Fibroblast of lung (primary cell): ENCODE data around the gene ENTREP3. TPM values are rescaled to one million over a fixed set of nuclear protein-coding genes. Genes with fewer than 3 reads are reported as not detected.

Source experiments
- DNase-seq, 2 donors: peaks; one replicate each; pipeline versions ENCODE4 v3.0.0 to v3.0.0-alpha.2; 2010; ENCODE audit warnings: low read depth in 2 of 2
- H2AFZ ChIP-seq: 2 replicates; pipeline ENCODE4 v1.5.1; 2012; ENCODE audit warnings: low read length, control low read depth, inconsistent platforms
- H3K27ac ChIP-seq: 2 replicates; pipeline ENCODE4 v1.5.1; 2011; ENCODE audit warnings: low read length, control low read depth; ENCODE audit not compliant: insufficient read depth
- H3K27me3 ChIP-seq: 2 replicates; pipeline ENCODE4 v1.5.1; 2011; ENCODE audit warnings: mild to moderate bottlenecking, low read length; ENCODE audit not compliant: control insufficient read depth, insufficient read depth
- H3K36me3 ChIP-seq: 2 replicates; pipeline ENCODE4 v1.5.1; 2011; ENCODE audit warnings: low read length; ENCODE audit not compliant: control insufficient read depth, insufficient read depth
- H3K4me1 ChIP-seq: 2 replicates; pipeline ENCODE4 v1.5.1; 2011; ENCODE audit warnings: low read length; ENCODE audit not compliant: control insufficient read depth, insufficient read depth; ENCODE audit errors: extremely low read depth
- H3K4me2 ChIP-seq: 2 replicates; pipeline ENCODE4 v1.5.1; 2011; ENCODE audit warnings: low read length, control low read depth; ENCODE audit not compliant: insufficient read depth; ENCODE audit errors: extremely low read depth
- H3K4me3 ChIP-seq, 4 experiments: fragments of 200-600 bp in 1 of 4; sonication (generic) in 1 of 4; replicated peaks in 1 of 4; 2 replicates each; pipeline ENCODE4 v1.5.1; 2011 to 2016; ENCODE audit warnings: low read length in 4 of 4, low read depth in 3 of 4, mild to moderate bottlenecking in 3 of 4, control low read depth in 2 of 4, inconsistent platforms in 1 of 4, mixed read lengths in 1 of 4; ENCODE audit not compliant: insufficient read depth in 1 of 4; ENCODE audit errors: control extremely low read depth in 1 of 4
- H3K79me2 ChIP-seq: 2 replicates; pipeline ENCODE4 v1.5.1; 2012; ENCODE audit warnings: mild to moderate bottlenecking, low read length, inconsistent platforms; ENCODE audit not compliant: control insufficient read depth, insufficient read depth
- H3K9ac ChIP-seq: 2 replicates; pipeline ENCODE4 v1.5.1; 2011; ENCODE audit warnings: mild to moderate bottlenecking, low read length, control low read depth; ENCODE audit not compliant: insufficient read depth
- H3K9me3 ChIP-seq: 2 replicates; pipeline ENCODE4 v1.5.1; 2012; ENCODE audit warnings: low read depth, low read length; ENCODE audit not compliant: control insufficient read depth, insufficient read depth
- H4K20me1 ChIP-seq: 2 replicates; pipeline ENCODE4 v1.5.1; 2011; ENCODE audit warnings: low read length; ENCODE audit not compliant: control insufficient read depth, insufficient read depth; ENCODE audit errors: extremely low read depth
- EZH2 ChIP-seq: IDR thresholded peaks from 2 replicates; pipeline ENCODE4 v1.5.1; 2012; ENCODE audit warnings: low read length, control low read depth, mild to moderate bottlenecking; ENCODE audit errors: missing control alignments
- polyA plus RNA-seq, 2 donors: library from polyadenylated mRNA; depleted of rRNA in 1 of 2; stranded (reverse) in 1 of 2; unstranded in 1 of 2; fragments of >200 nt; gene quantifications; 2 replicates each; pipeline ENCODE4 v1.2.1, GENCODE V29; 2011 to 2012; ENCODE audit warnings: missing spikeins in 1 of 2
- total RNA-seq: library from RNA; depleted of rRNA; stranded (reverse); fragments of >200 nt; gene quantifications from 2 replicates; pipeline ENCODE4 v1.2.1, GENCODE V29; 2014
- TF ChIP-seq, protein P1 (sequence below), 2 donors: IDR thresholded peaks in 1 of 2; conservative IDR thresholded peaks in 1 of 2; 1 replicate in 1 of 2; 2 replicates in 1 of 2; pipeline ENCODE4 v1.5.1; 2011 to 2012; ENCODE audit warnings: low read length in 2 of 2, control low read depth in 1 of 2, inconsistent platforms in 1 of 2, low read depth in 1 of 2, mild to moderate bottlenecking in 1 of 2

The ENTREP3 gene
- total and polyA plus RNA-seq, 2 donors (not counting 1 experiment from before 2014, with no cell fraction given), result 8.5 to 12.9 TPM

- no peaks in the 10 kb centered on the region for H4K20me1 ChIP-seq
- no peaks in the 10 kb centered on the region for H3K9me3 ChIP-seq
- H3K4me1 ChIP-seq, result no peaks in the 10 kb centered on the region
- no peak overlapping the region for H3K4me3 ChIP-seq
- no peak overlapping the region for H2AFZ ChIP-seq
- H3K36me3 ChIP-seq, result no peaks in the 10 kb centered on the region
- no peak for DNase-seq
- H3K79me2 ChIP-seq, result no peaks in the 10 kb centered on the region
- H3K4me2 ChIP-seq, result no peak overlapping the region
- no peak overlapping the region for H3K9ac ChIP-seq
- H3K27me3 ChIP-seq, result peaks cover 17% of the 10 kb centered on the region
- H3K27ac ChIP-seq, result no peak overlapping the region
- no peak for TF ChIP-seq EZH2
- TF ChIP-seq, protein P1, sequence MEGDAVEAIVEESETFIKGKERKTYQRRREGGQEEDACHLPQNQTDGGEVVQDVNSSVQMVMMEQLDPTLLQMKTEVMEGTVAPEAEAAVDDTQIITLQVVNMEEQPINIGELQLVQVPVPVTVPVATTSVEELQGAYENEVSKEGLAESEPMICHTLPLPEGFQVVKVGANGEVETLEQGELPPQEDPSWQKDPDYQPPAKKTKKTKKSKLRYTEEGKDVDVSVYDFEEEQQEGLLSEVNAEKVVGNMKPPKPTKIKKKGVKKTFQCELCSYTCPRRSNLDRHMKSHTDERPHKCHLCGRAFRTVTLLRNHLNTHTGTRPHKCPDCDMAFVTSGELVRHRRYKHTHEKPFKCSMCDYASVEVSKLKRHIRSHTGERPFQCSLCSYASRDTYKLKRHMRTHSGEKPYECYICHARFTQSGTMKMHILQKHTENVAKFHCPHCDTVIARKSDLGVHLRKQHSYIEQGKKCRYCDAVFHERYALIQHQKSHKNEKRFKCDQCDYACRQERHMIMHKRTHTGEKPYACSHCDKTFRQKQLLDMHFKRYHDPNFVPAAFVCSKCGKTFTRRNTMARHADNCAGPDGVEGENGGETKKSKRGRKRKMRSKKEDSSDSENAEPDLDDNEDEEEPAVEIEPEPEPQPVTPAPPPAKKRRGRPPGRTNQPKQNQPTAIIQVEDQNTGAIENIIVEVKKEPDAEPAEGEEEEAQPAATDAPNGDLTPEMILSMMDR (conservative IDR thresholded peaks at IDR 0.05 in 1 of 2, IDR thresholded peaks at IDR 0.05 in 1 of 2; ENCODE audit: low read depth in 1 of 2, low read length in 2 of 2), result no peak
These were observed 45.5 kb upstream of the ENTREP3 start for GRCh38 chr1:155300553-155301329.

DNA sequence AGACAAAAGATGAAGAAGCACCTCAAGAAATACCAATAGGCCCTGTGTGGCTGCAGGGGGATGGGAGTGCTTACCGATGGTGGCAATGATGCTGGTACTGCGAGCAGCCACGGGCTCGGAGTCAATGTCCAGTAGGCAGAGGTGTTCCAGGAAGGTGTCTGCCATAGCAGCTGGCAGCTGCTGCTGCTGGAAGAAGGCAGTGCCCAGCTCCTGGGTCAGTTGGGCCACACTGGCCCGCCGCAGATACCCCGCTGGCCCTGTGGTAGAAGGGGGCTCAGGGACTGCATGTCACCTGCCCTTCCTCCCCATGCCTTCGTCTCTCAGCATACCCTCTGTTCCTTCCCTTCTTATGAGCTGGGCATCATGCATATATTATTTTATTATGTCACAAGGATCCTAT lies 44.7 kb upstream of the ENTREP3 start:
- TF ChIP-seq, protein P1 (conservative IDR thresholded peaks at IDR 0.05 in 1 of 2, IDR thresholded peaks at IDR 0.05 in 1 of 2; ENCODE audit: low read depth in 1 of 2, low read length in 2 of 2), result no peak
- TF ChIP-seq EZH2, result no peak
- no peak overlapping the region for H3K4me3 ChIP-seq
- no peaks in the 10 kb centered on the region for H3K36me3 ChIP-seq
- no peaks in the 10 kb centered on the region for H3K4me1 ChIP-seq
- peaks cover 24% of the 10 kb centered on the region for H3K27me3 ChIP-seq
- H3K79me2 ChIP-seq, result no peaks in the 10 kb centered on the region
- H3K9me3 ChIP-seq, result no peaks in the 10 kb centered on the region
- H4K20me1 ChIP-seq, result no peaks in the 10 kb centered on the region
- no peak overlapping the region for H3K4me2 ChIP-seq
- H3K9ac ChIP-seq, result no peak overlapping the region
- DNase-seq, result no peak
- no peak overlapping the region for H2AFZ ChIP-seq
- no peak overlapping the region for H3K27ac ChIP-seq

DNA sequence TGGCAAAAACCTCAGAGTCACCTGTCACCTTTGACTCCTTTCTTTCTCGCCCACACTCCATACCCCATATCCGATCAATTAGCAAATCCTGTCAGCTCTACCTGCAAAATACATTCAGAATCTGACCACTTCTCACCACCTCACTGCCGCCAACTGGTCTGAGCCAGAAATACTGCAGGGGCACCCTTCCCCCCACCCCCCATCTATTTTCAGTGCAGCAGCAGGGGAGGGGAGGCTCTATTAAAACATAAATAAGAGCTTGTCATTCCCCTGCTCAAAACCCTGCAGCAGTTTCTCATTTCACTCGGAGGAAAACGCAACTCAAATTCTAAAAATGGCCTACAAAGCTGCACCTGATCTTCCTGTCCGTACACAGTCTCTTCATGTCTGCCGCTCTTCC lies 42.1 kb upstream of the ENTREP3 start:
- Histone ChIP-seq H3K4me3 (no peak overlapping the region), H3K4me1 (no peaks in the 10 kb centered on the region), H3K4me2 (no peak overlapping the region), H3K27ac (no peak overlapping the region), H4K20me1 (no peaks in the 10 kb centered on the region), H2AFZ (no peak overlapping the region), H3K36me3 (no peaks in the 10 kb centered on the region), H3K9ac (no peak overlapping the region), H3K27me3 (peaks cover 42% of the 10 kb centered on the region), H3K79me2 (no peaks in the 10 kb centered on the region), H3K9me3 (no peaks in the 10 kb centered on the region)
- no peak for DNase-seq
- TF ChIP-seq EZH2, result no peak
- TF ChIP-seq, protein P1 (conservative IDR thresholded peaks at IDR 0.05 in 1 of 2, IDR thresholded peaks at IDR 0.05 in 1 of 2; ENCODE audit: low read depth in 1 of 2, low read length in 2 of 2), result no peak
